Left ventricle myocardium superior (tissue), 1 donor: ENCODE results near the gene PADI6. TPM values are rescaled to one million over a fixed set of nuclear protein-coding genes. Genes with fewer than 3 reads are reported as not detected.
"Not testable (repeated sequence)": the region's sequence is repeated elsewhere in the genome, so short reads cannot be mapped to it uniquely, and the experiment has no call there.

Experiments used
- ATAC-seq: fragments of 200-7000 bp; cut with Tn5 transposase; one replicate; pipeline ENCODE4 v1.9.1; 2020; ENCODE audit warnings: mild to moderate bottlenecking, moderate library complexity
- DNase-seq: peaks from one replicate; pipeline ENCODE4 v3.0.0-alpha.2; 2020
- intact Hi-C: fragments of 100-400 bp; cut with micrococcal nuclease; formaldehyde crosslinking; loops from one replicate; pipeline ENCODE4 v1.11.0; 2022
- long read RNA-seq: library from polyadenylated mRNA; unstranded; transcript quantifications from one replicate; pipeline ENCODE4 v2.0.0, GENCODE V29; 2021
- total RNA-seq: library from RNA; stranded (reverse); fragmentation: NEBNext Ultra II Directional; extraction: Animal tissue kit (Norgen Biotek cat#: 25700); gene quantifications from one replicate; pipeline ENCODE4 v1.2.1, GENCODE V29; 2021
- donor health status: DM: no; HTN: yes; CAD: no; lungs with severe emphysema.

The PADI6 gene
- not detected for total RNA-seq
- long read RNA-seq = 0 reads

DNA sequence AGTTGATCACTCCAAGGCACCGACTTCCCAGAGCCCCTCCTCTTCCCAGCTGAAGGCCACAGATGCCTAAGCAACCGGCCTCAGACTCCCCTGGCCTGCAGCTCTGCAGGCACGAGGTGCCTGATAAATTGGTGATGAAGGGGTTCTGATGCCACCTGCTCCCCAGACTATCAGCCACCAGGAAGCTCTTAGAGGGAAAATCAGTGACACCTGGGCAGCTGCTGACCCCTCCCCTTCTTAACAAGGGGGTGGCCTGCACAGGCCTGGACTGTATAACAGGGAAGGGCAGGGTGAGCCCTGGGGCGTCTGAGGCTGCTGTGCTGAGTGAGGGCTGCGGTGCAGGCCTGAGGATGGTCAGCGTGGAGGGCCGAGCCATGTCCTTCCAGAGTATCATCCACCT lies at the start of gene PADI6:
Gene PADI6 (plus strand): TSS at position 301 of the 400 bp plus-strand sequence. CDS start 50 bp downstream, at position 351.
- intact Hi-C loops = no loop called here
- no peak for DNase-seq
- ATAC-seq = no peak

DNA sequence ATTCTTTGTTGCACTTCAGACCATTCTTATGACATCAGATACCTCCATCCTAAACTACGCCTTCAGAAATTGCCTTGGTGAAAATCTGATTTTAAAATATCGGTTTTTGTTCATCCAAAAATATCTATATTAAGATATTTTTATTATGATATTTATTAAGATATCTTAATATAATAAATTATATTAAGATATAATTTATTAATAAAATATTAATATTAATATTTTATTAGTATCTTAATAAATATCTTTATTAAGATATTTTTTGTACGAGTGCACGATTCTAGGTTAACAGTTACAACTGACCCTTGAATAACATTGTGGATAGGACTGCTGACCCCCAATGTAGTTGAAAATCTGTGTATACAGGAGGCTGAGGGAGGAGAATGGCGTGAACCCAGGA lies 43.1 kb upstream of the PADI6 start:
- intact Hi-C loops = no loop called here
- DNase-seq (no peak), ATAC-seq (no peak)

- intact Hi-C loops = no loop called here
- ATAC-seq (no peak), DNase-seq (no peak)
Observed at GRCh38 chr1:17329610-17330009, 42.4 kb upstream of the PADI6 start.

- DNase-seq = no peak
Observed at GRCh38 chr1:17330856-17331255, 41.1 kb upstream of the PADI6 start.

GRCh38 chr1:17333081-17333480 lies 38.9 kb upstream of the PADI6 start:
- DNase-seq (no peak), ATAC-seq (no peak)
- intact Hi-C loops = no loop called here

More at GRCh38 chr1:17330856-17331255, 41.1 kb upstream of the PADI6 start:
- no peak for ATAC-seq
- intact Hi-C loops = no loop called here

DNA sequence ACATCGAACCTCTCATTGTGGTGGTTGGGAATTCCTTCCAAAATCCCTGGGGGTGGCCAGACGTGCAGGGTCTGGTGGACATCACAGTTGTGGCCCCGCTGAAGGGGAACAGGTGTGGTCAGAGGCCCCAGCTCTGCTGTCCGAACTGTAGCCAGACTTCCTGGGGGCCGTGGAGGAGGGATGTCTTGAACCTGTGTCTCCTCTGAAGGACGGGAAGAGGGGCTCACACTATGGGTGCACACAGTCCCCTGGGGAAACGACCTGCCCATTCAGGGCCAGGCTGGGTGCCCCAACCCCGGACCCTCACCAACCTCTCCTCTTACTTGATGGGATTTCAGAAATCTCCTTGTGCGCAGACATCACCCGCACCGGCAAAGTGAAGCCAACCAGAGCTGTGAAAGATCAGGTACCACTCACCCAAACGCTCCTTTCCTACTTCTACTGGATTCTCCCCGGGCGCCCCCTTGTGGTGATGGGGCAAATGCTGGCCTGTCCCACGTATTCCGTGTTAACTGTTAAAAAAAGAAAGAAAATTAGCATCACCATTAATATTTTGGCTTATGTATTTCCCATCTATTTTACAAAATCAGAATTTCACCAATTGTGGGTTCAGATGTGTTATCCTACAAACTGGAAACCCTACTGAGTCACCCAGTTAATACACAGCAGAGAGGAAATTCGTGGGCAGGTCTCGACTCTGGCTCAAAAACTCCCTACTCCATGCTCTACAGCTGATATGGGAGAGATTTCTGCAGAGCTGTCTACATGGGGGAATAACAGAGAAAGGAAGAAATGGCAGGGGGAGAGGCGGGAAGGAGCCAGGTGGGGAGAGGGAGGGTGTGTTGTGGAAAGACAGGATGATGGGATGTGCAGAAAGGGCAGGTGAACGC lies 35.9 kb upstream of the PADI6 start:
- peak; percentile 69 for DNase-seq
- ATAC-seq = peak; percentile 53
- intact Hi-C loops = no loop called here

- ATAC-seq (no peak), DNase-seq (no peak)
- intact Hi-C loops = no loop called here
Observed at GRCh38 chr1:17338706-17339493, 33.1 kb upstream of the PADI6 start.

DNA sequence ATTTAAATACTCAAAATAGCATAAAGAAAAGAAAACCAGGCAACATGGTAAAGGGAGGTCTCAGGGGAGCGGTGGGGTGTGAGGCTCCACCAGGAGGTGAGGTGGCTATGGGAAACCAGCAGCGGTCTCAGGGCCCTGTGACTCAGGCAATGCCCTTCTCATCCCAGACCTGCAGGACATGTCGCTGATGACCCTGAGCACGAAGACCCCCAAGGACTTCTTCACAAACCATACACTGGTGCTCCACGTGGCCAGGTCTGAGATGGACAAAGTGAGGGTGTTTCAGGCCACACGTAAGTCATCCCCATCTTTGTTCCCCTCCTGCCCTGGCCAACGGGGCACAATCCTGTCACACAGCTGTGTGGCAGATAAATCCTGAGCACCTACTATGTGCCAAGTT lies 32.5 kb upstream of the PADI6 start:
- DNase-seq = no peak
- ATAC-seq = no peak
- intact Hi-C loops = no loop called here

DNA sequence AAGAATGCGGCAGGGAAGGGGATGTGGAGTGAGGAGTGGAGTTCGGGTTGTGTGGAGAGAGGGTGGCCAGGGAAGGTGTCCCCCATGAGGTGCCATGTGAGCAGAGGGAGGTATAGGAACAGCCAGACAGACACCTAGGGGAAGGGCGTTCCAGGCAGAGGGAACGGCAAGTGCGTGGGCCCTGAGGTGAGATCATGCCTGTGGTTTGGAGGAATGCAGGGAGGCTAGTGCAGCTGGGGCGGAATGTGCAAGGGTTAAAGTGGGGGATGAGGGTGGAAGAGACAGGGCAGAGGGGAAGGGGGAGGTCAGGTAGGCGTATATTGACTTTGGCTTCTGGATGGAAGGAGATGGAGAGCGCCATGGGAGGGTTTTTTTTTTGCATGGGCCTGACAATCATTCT lies 31.6 kb upstream of the PADI6 start:
- no peak for ATAC-seq
- no peak for DNase-seq
- intact Hi-C loops = no loop called here

DNA sequence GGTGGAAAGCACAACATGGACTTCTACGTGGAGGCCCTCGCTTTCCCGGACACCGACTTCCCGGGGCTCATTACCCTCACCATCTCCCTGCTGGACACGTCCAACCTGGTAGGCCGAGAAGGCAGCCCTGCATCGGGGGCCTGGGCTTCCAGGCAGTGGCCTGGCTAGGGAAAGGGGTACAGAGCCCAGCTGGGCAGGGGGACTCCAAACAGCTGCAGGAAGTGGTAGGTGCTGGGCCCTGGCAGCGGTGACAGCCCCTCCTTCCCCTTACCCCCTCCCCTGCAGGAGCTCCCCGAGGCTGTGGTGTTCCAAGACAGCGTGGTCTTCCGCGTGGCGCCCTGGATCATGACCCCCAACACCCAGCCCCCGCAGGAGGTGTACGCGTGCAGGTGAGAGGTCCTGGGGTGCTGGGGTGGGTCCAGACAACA lies 30.0 kb upstream of the PADI6 start:
- intact Hi-C loops = no loop called here
- ATAC-seq (no peak), DNase-seq (no peak)

GRCh38 chr1:17345506-17345905 lies 26.5 kb upstream of the PADI6 start:
- DNase-seq, ATAC-seq, intact Hi-C loops: not testable (repeated sequence)

GRCh38 chr1:17346046-17346789 lies 25.8 kb upstream of the PADI6 start:
- no peak for ATAC-seq
- intact Hi-C loops = no loop called here

GRCh38 chr1:17347769-17348592 lies 24.0 kb upstream of the PADI6 start:
- intact Hi-C loops = no loop called here
- no peak for DNase-seq
- no peak for ATAC-seq

More at GRCh38 chr1:17346046-17346789, 25.8 kb upstream of the PADI6 start:
- no peak for DNase-seq

- intact Hi-C loops = no loop called here
- DNase-seq = no peak
- no peak for ATAC-seq
Observed at GRCh38 chr1:17348593-17349234, 23.3 kb upstream of the PADI6 start.

GRCh38 chr1:17350083-17350482 lies 21.9 kb upstream of the PADI6 start:
- intact Hi-C loops = no loop called here
- DNase-seq = no peak
- ATAC-seq = no peak

GRCh38 chr1:17350928-17351446 lies 21.0 kb upstream of the PADI6 start:
- intact Hi-C loops = no loop called here
- ATAC-seq (no peak), DNase-seq (no peak)

GRCh38 chr1:17351598-17352324 lies 20.2 kb upstream of the PADI6 start:
- ATAC-seq = no peak

More at GRCh38 chr1:17351598-17352324, 20.2 kb upstream of the PADI6 start:
- intact Hi-C loops = no loop called here
- no peak for DNase-seq
